OCI-LY7 (cell line): ENCODE data around the gene CCDC91. TPM values are rescaled to one million over a fixed set of nuclear protein-coding genes. Genes with fewer than 3 reads are reported as not detected.

Source experiments
- BruUV-seq: library from RNA; stranded (reverse); fragments of 400-500 nt; replicated peaks from 2 replicates; lab custom pipeline; 2021; lab: Mats Ljungman, UMichigan
- CTCF ChIA-PET: fragments of 300-600 bp; sonication (Branson Sonifier 250); formaldehyde crosslinking; loops from one replicate; lab custom pipeline; 2022; ENCODE audit warnings: antibody characterized with exemption; ENCODE audit not compliant: unreplicated experiment; lab: Charles Lee
- POLR2A ChIA-PET: fragments of 300-600 bp; sonication (Branson Sonifier 250); formaldehyde crosslinking; loops from one replicate; lab custom pipeline; 2022; ENCODE audit warnings: antibody characterized with exemption; lab: Charles Lee
- DNase-seq: peaks from one replicate; pipeline ENCODE4 v3.0.0-alpha.2; 2015; ENCODE audit warnings: low spot score
- H2AFZ ChIP-seq: fragments of 200-600 bp; sonication (generic), shearing (Covaris generic); 2 replicates; pipeline ENCODE4 v1.6.1; 2014; ENCODE audit warnings: mild to moderate bottlenecking, antibody characterized with exemption, low read length, moderate library complexity
- H3K27ac ChIP-seq: fragments of 200-600 bp; sonication (generic); 2 replicates; pipeline ENCODE4 v1.5.1; 2014; ENCODE audit warnings: mixed run types, low read depth, mild to moderate bottlenecking, moderate library complexity, low read length, inconsistent platforms; ENCODE audit not compliant: poor library complexity, severe bottlenecking
- H3K36me3 ChIP-seq: fragments of 200-600 bp; sonication (generic); 2 replicates; pipeline ENCODE4 v1.6.1; 2014; ENCODE audit warnings: mild to moderate bottlenecking, antibody characterized with exemption, low read length, moderate library complexity, mixed read lengths; ENCODE audit not compliant: insufficient read depth
- H3K4me1 ChIP-seq: fragments of 200-600 bp; sonication (generic); 2 replicates; pipeline ENCODE4 v1.5.1; 2014; ENCODE audit warnings: mild to moderate bottlenecking, low read length; ENCODE audit not compliant: insufficient read depth, poor library complexity, severe bottlenecking
- H3K4me2 ChIP-seq: fragments of 200-600 bp; sonication (generic); 2 replicates; pipeline ENCODE4 v1.6.1; 2014; ENCODE audit warnings: mild to moderate bottlenecking, low read length
- H3K4me3 ChIP-seq: fragments of 200-600 bp; sonication (generic); 2 replicates; pipeline ENCODE4 v1.5.1; 2014; ENCODE audit warnings: mild to moderate bottlenecking, low read depth, low read length; ENCODE audit not compliant: poor library complexity, severe bottlenecking
- H3K79me2 ChIP-seq: fragments of 200-600 bp; sonication (generic); 2 replicates; pipeline ENCODE4 v1.6.1; 2016; ENCODE audit warnings: low read depth, mild to moderate bottlenecking, low read length, moderate library complexity, mixed read lengths; ENCODE audit not compliant: insufficient read depth
- H3K9me2 ChIP-seq: fragments of 200-600 bp; sonication (generic); 2 replicates; pipeline ENCODE4 v1.6.1; 2016; ENCODE audit warnings: mild to moderate bottlenecking, low read length, mixed read lengths; ENCODE audit not compliant: insufficient read depth
- H3K9me3 ChIP-seq: fragments of 200-600 bp; sonication (generic); 2 replicates; pipeline ENCODE4 v1.6.1; 2014; ENCODE audit warnings: mild to moderate bottlenecking, mixed run types, low read length, mixed read lengths
- H4K20me1 ChIP-seq: fragments of 200-600 bp; sonication (generic); 2 replicates; pipeline ENCODE4 v1.6.1; 2014; ENCODE audit warnings: mild to moderate bottlenecking, antibody characterized with exemption, low read length, moderate library complexity, mixed read lengths; ENCODE audit not compliant: insufficient read depth
- CTCF ChIP-seq: fragments of 200-600 bp; sonication (generic); conservative IDR thresholded peaks from 2 replicates; pipeline ENCODE4 v1.5.1; 2014; ENCODE audit warnings: mild to moderate bottlenecking, antibody characterized with exemption, low read length, moderate library complexity, mixed read lengths
- EZH2phosphoT487 ChIP-seq: fragments of 200-600 bp; sonication (generic); IDR thresholded peaks from 2 replicates; pipeline ENCODE4 v1.6.1; 2018; ENCODE audit warnings: low read depth, borderline replicate concordance, mild to moderate bottlenecking, mixed run types, antibody characterized with exemption, low read length, moderate library complexity, mixed read lengths
- intact Hi-C: fragments of 100-400 bp; cut with micrococcal nuclease; formaldehyde crosslinking; loops from one replicate; pipeline ENCODE4 v1.10.0; 2022; ENCODE audit not compliant: unreplicated experiment
- total RNA-seq, 2 experiments: library from RNA; depleted of rRNA in 1 of 2; stranded (reverse); fragments of >200 nt in 1 of 2; shearing (Covaris generic) in 1 of 2; gene quantifications; 2 replicates each; pipeline ENCODE4 v1.2.3, GENCODE V29; 2014 to 2022

Gene CCDC91
- total RNA-seq, 2 experiments from 2014 or later: 15.8 to 23.8 TPM

DNA sequence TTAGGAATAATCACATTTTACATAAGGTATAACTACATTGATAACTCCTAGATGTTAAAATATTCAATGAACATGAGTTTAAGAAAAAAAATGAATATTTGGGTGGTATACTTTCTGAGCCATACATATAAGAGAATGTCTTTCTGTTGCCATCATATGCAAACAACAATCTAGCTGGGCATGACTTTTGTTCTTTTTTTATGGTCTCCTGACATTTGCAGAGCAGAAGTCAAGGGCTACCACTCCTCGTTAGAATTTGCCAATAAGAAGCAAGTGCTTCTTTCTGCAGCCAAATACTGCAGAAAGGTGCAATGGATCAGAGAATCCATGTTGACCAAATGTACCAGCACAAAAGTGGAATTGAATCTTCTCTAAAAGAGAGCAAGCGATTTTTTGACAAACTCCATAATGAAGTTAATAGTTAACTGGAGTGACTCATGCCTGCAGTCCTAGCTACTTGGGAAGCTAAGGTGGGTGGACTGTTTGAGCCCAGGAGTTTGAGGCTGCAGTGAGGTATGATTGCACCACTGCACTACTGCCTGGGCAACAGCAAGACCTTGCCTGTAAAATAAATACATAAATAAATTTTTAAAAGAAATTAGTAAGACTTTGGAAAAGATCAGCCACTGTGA lies 25.5 kb upstream of the CCDC91 start:
- Histone ChIP-seq H3K27ac (no peak overlapping the region), H3K4me1 (no peaks in the 10 kb centered on the region), H3K4me2 (no peak overlapping the region), H3K4me3 (no peak overlapping the region), H3K9me3 (no peaks in the 10 kb centered on the region), H4K20me1 (no peaks in the 10 kb centered on the region), H3K9me2 (no peaks in the 10 kb centered on the region), H3K79me2 (no peaks in the 10 kb centered on the region), H3K36me3 (no peaks in the 10 kb centered on the region), H2AFZ (no peak overlapping the region)
- ChIA-PET POLR2A (interaction anchor here (1.5 kb wide), 1 partner anchor 10 kb away, joined by 3 read pairs; no protein-coding TSS in a partner anchor), CTCF (no interaction called here)
- TF ChIP-seq EZH2phosphoT487 (no peak), CTCF (no peak)
- BruUV-seq: no TSS peak
- no peak for DNase-seq
- intact Hi-C loops: no loop called here

DNA sequence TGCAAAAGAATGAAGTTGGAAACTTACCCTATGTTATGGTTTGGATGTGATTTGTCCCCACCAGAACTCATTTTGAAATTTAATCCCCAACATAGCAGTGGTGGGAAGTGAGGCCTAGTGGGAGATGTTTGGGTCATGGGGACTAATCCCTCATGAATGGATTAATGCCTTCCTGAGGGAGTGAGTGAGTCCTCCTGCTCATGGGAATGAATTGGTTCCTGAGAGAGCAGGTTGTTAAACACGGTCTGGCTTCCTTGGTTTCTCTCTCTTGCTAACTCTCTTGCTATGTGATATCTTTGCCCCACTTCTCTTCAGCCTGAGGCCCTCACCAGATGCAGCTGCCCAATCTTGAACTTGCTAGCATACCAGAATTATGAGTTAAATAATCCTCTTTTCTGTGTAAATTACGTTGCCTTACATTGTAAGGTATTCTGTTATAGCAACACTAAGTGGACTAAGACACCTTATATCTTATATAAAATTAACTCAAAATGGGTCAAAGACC lies 22.2 kb upstream of the CCDC91 start:
- ChIA-PET CTCF (no interaction called here), POLR2A (no interaction called here)
- H3K4me3 ChIP-seq: no peak overlapping the region
- H3K27ac ChIP-seq: no peak overlapping the region
- no peaks in the 10 kb centered on the region for H3K79me2 ChIP-seq
- no TSS peak for BruUV-seq
- H3K9me3 ChIP-seq: no peaks in the 10 kb centered on the region
- DNase-seq: no peak
- no peak overlapping the region for H3K4me2 ChIP-seq
- H3K4me1 ChIP-seq: no peaks in the 10 kb centered on the region
- no peaks in the 10 kb centered on the region for H3K36me3 ChIP-seq
- H3K9me2 ChIP-seq: no peaks in the 10 kb centered on the region
- TF ChIP-seq EZH2phosphoT487 (no peak), CTCF (no peak)
- intact Hi-C loops: no loop called here
- H2AFZ ChIP-seq: no peak overlapping the region
- H4K20me1 ChIP-seq: no peaks in the 10 kb centered on the region

- ChIA-PET POLR2A (interaction anchor here (0.6 to 1.1 kb wide), 2 partner anchors 9 to 51 kb away, joined by 3 read pairs; no protein-coding TSS in a partner anchor), CTCF (no interaction called here)
- H3K79me2 ChIP-seq: no peaks in the 10 kb centered on the region
- no peaks in the 10 kb centered on the region for H3K9me3 ChIP-seq
- no peaks in the 10 kb centered on the region for H3K4me1 ChIP-seq
- intact Hi-C loops: no loop called here
- no peaks in the 10 kb centered on the region for H3K36me3 ChIP-seq
- no peaks in the 10 kb centered on the region for H4K20me1 ChIP-seq
- H3K4me2 ChIP-seq: no peak overlapping the region
- DNase-seq: no peak
- H2AFZ ChIP-seq: no peak overlapping the region
- no peak for TF ChIP-seq EZH2phosphoT487
- no peak for TF ChIP-seq CTCF
- no peaks in the 10 kb centered on the region for H3K9me2 ChIP-seq
- no peak overlapping the region for H3K27ac ChIP-seq
- H3K4me3 ChIP-seq: no peak overlapping the region
- no TSS peak for BruUV-seq
Observed at GRCh38 chr12:28171356-28172060, 18.7 kb upstream of the CCDC91 start.
